HG03175 (cell line): ENCODE results near the gene CALCOCO1.

Experiments used
- ATAC-seq: cut with Tn5 transposase; IDR thresholded peaks from one replicate; pipeline ENCODE4 v1.9.1; 2021; ENCODE audit warnings: mild to moderate bottlenecking, moderate library complexity; ENCODE audit not compliant: unreplicated experiment

CALCOCO1 gene

GRCh38 chr12:53664936-53665335 lies 62.3 kb downstream of the CALCOCO1 start:
- no peak for ATAC-seq

GRCh38 chr12:53664191-53664590 lies 63.1 kb downstream of the CALCOCO1 start:
- ATAC-seq, result no peak

GRCh38 chr12:53660041-53660440 lies 67.2 kb downstream of the CALCOCO1 start:
- ATAC-seq, result no peak

- peak; percentile 59 for ATAC-seq
These were observed 67.7 kb downstream of the CALCOCO1 start for GRCh38 chr12:53659571-53659981.

GRCh38 chr12:53659011-53659551 lies 68.2 kb downstream of the CALCOCO1 start:
- ATAC-seq, result no peak
